Smooth muscle cell (in vitro differentiated cells): ENCODE results near the gene FPR2. TPM values are rescaled to one million over a fixed set of nuclear protein-coding genes. Genes with fewer than 3 reads are reported as not detected.

Experiments used
- DNase-seq: peaks from one replicate; lab custom pipeline; 2025; ENCODE audit not compliant: unreplicated experiment; lab: John Stamatoyannopoulos, UW
- H2AFZ ChIP-seq: fragments of 200-600 bp; sonication (generic); 2 replicates; pipeline ENCODE4 v1.6.0; 2016; ENCODE audit warnings: antibody characterized with exemption, low read depth, mild to moderate bottlenecking
- H3F3A ChIP-seq: fragments of 200-600 bp; sonication (generic); 2 replicates; pipeline ENCODE4 v1.6.0; 2017; ENCODE audit warnings: antibody characterized with exemption, low read depth
- H3K27ac ChIP-seq: fragments of 200-600 bp; sonication (generic); 2 replicates; pipeline ENCODE4 v1.5.1; 2016; ENCODE audit warnings: low read depth, mild to moderate bottlenecking
- H3K27me3 ChIP-seq: fragments of 200-600 bp; sonication (generic); 2 replicates; pipeline ENCODE4 v1.6.1; 2016; ENCODE audit warnings: low read depth, mild to moderate bottlenecking
- H3K36me3 ChIP-seq: fragments of 200-600 bp; sonication (generic); 2 replicates; pipeline ENCODE4 v1.5.1; 2016; ENCODE audit warnings: low read depth
- H3K4me1 ChIP-seq: fragments of 200-600 bp; sonication (generic); 2 replicates; pipeline ENCODE4 v1.5.1; 2016; ENCODE audit warnings: low read depth
- H3K4me2 ChIP-seq: fragments of 200-600 bp; sonication (generic); 2 replicates; pipeline ENCODE4 v1.6.0; 2016; ENCODE audit warnings: mild to moderate bottlenecking
- H3K4me3 ChIP-seq: fragments of 200-600 bp; sonication (generic); 2 replicates; pipeline ENCODE4 v1.5.1; 2016; ENCODE audit warnings: mild to moderate bottlenecking
- H3K79me2 ChIP-seq: fragments of 200-600 bp; sonication (generic); 2 replicates; pipeline ENCODE4 v1.6.0; 2016; ENCODE audit warnings: low read depth, mild to moderate bottlenecking
- H3K9ac ChIP-seq: fragments of 200-600 bp; sonication (generic); 2 replicates; pipeline ENCODE4 v1.6.0; 2016; ENCODE audit warnings: low read depth
- H3K9me3 ChIP-seq: fragments of 200-600 bp; sonication (generic); replicated peaks from 2 replicates; pipeline ENCODE4 v1.5.1; 2016; ENCODE audit warnings: low read depth
- H4K20me1 ChIP-seq: fragments of 200-600 bp; sonication (generic); 2 replicates; pipeline ENCODE4 v1.6.0; 2016; ENCODE audit warnings: low read depth
- WGBS: methylation state at CpG from one replicate; pipeline ENCODE4 v1.1.7; 2016; ENCODE audit warnings: low lambda C conversion rate; 5-methylcytosine and 5-hydroxymethylcytosine counted together
- polyA plus RNA-seq: library from polyadenylated mRNA; unstranded; fragments of >200 nt; fragmentation: Nextera tagmentation; extraction: Ambion mirVana; gene quantifications from 2 replicates; pipeline ENCODE4 v1.2.1, GENCODE V29; 2016
- total RNA-seq: library from RNA; depleted of rRNA; stranded (reverse); fragments of >200 nt; gene quantifications from 2 replicates; pipeline ENCODE4 v1.2.3, GENCODE V29; 2014
- TF ChIP-seq, protein P1 (sequence below): fragments of 200-600 bp; sonication (generic); IDR thresholded peaks from 2 replicates; pipeline ENCODE4 v1.5.1; 2017; ENCODE audit warnings: borderline replicate concordance, mild to moderate bottlenecking, antibody characterized with exemption; ENCODE audit not compliant: insufficient read depth, poor library complexity, severe bottlenecking

Gene FPR2
- total and polyA plus RNA-seq, 2 experiments from 2014 or later: not detected

DNA sequence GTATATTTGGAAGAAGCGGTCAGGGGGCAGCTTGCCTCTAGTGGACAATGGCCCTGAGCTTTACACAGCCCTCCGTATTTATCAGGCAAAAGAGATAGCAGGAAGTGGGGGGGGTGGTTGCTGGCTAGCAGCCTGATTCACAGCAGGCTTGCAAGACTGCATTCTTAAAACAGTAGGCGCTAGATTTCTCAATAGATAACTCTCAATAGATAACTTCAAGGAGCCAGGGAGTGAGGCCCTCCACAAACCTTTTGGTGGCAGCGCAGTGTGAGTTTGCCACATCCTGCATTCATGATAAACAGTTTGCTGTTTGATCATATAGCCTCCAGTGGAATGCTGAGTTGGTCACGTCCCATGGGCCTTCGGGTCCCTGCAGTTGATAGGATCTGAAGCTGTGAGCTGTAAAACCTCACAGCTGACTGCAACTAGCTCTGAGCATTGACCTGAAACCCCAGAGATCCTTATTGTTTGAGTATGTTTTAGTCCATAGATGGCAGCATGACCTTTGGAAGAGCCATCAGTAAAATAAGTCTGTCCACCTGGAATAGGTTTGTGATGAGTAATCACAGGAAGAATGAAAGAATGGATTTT is 46.2 kb downstream of the FPR2 start:
- Histone ChIP-seq H2AFZ (no peak overlapping the region), H3K9me3 (no peaks in the 10 kb centered on the region), H3K9ac (no peak overlapping the region), H3K4me1 (no peaks in the 10 kb centered on the region), H4K20me1 (no peaks in the 10 kb centered on the region), H3K36me3 (no peaks in the 10 kb centered on the region), H3K4me3 (no peak overlapping the region), H3K27me3 (no peaks in the 10 kb centered on the region), H3K79me2 (no peaks in the 10 kb centered on the region), H3F3A (no peaks in the 10 kb centered on the region), H3K27ac (no peak overlapping the region), H3K4me2 (no peak overlapping the region)
- TF ChIP-seq, protein P1, sequence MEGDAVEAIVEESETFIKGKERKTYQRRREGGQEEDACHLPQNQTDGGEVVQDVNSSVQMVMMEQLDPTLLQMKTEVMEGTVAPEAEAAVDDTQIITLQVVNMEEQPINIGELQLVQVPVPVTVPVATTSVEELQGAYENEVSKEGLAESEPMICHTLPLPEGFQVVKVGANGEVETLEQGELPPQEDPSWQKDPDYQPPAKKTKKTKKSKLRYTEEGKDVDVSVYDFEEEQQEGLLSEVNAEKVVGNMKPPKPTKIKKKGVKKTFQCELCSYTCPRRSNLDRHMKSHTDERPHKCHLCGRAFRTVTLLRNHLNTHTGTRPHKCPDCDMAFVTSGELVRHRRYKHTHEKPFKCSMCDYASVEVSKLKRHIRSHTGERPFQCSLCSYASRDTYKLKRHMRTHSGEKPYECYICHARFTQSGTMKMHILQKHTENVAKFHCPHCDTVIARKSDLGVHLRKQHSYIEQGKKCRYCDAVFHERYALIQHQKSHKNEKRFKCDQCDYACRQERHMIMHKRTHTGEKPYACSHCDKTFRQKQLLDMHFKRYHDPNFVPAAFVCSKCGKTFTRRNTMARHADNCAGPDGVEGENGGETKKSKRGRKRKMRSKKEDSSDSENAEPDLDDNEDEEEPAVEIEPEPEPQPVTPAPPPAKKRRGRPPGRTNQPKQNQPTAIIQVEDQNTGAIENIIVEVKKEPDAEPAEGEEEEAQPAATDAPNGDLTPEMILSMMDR: no peak
- DNase-seq: no peak
- 38% methylated on average over 6 of the region's 6 CpGs for WGBS

DNA sequence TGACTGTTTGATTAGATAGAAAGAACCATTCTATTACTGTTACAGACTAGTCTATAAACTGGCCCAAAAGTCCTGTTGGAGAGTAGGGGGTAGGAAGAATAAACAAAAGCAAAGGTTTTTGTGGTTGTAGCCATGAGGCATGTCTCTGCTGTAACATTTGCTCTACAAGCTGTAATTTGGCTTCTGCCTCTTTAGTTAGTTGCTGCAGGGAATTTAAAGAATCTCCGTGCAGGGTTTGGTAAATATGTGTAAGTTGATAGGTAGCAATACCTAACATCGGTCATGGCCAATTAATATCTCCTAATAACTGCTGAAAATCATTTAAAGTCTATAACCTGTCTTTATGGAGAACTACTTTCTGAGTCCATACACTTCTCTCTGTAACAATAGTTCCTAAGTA is 46.9 kb downstream of the FPR2 start:
- no peaks in the 10 kb centered on the region for H3F3A ChIP-seq
- no peaks in the 10 kb centered on the region for H4K20me1 ChIP-seq
- H3K9ac ChIP-seq: no peak overlapping the region
- no peak for DNase-seq
- H3K27me3 ChIP-seq: no peaks in the 10 kb centered on the region
- H3K4me2 ChIP-seq: no peak overlapping the region
- H3K27ac ChIP-seq: no peak overlapping the region
- no peaks in the 10 kb centered on the region for H3K4me1 ChIP-seq
- H3K4me3 ChIP-seq: no peak overlapping the region
- H3K79me2 ChIP-seq: no peaks in the 10 kb centered on the region
- WGBS: 69% methylated on average over 2 of the region's 2 CpGs
- H2AFZ ChIP-seq: no peak overlapping the region
- no peaks in the 10 kb centered on the region for H3K9me3 ChIP-seq
- no peaks in the 10 kb centered on the region for H3K36me3 ChIP-seq
- TF ChIP-seq, protein P1: no peak

DNA sequence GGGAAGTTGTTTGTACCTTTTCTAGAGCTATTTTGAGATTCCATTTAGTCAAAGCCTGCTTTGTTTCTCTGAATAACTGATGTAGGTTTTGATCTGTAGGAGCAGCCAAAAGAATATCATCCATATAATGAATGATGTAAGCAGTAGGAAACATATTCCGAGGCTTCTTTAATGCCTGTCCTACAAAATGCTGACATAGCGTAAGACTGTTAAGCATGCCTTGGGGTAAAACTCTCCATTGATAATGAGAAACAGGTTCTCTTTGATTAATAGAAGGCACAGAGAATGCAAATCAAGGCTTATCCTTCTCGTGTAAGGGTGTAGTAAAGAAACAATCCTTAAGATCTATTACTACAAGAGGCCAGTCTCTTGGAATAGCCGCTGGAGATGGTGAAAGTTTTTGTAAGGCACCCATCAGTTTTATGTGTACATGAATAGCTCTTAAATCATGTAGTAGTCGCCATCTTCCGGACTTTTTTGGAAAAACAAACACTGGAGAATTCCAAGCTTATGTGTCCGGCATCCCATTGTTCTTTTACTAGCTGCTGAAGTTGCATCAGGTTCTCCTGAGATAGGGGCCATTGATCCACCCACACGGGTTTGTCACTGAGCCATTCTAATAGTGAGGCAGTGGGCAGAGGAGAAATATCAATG is 47.5 kb downstream of the FPR2 start:
- Histone ChIP-seq H3K9me3 (no peaks in the 10 kb centered on the region), H3K4me1 (no peaks in the 10 kb centered on the region), H3K36me3 (no peaks in the 10 kb centered on the region), H4K20me1 (no peaks in the 10 kb centered on the region), H3K9ac (no peak overlapping the region), H3K27ac (no peak overlapping the region), H2AFZ (no peak overlapping the region), H3K4me3 (no peak overlapping the region), H3F3A (no peaks in the 10 kb centered on the region), H3K27me3 (no peaks in the 10 kb centered on the region), H3K4me2 (no peak overlapping the region), H3K79me2 (no peaks in the 10 kb centered on the region)
- TF ChIP-seq, protein P1: no peak
- WGBS: 77% methylated on average over 8 of the region's 8 CpGs
- no peak for DNase-seq

DNA sequence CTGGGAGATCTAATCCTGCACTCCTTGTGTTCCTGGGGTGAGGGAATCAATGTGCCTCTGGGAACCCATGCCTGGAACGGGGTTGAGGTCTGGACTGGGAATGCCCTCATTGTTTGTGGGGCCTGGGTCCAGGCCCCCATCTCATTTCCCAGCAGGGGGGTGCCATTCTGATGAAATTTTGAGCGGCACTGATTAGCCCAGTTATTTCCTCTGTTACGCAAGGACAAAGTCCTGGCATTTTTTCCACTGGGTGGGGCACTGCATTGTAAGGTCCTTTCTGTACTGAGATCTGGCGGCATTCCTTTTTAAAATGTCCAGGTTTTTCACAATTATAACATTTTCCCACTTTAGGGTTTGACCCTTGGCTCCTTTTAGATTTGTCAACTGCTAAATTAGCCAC is 48.8 kb downstream of the FPR2 start:
- Histone ChIP-seq H3K4me3 (no peak overlapping the region), H3K9ac (no peak overlapping the region), H3K27me3 (no peaks in the 10 kb centered on the region), H3K79me2 (no peaks in the 10 kb centered on the region), H3F3A (no peaks in the 10 kb centered on the region), H2AFZ (no peak overlapping the region), H3K4me2 (no peak overlapping the region), H3K4me1 (no peaks in the 10 kb centered on the region), H3K36me3 (no peaks in the 10 kb centered on the region), H3K27ac (no peak overlapping the region), H4K20me1 (no peaks in the 10 kb centered on the region), H3K9me3 (no peaks in the 10 kb centered on the region)
- no peak for DNase-seq
- TF ChIP-seq, protein P1: no peak
- 75% methylated on average over 4 of the region's 4 CpGs for WGBS
